ENCODE data around the gene FRY. TPM values are rescaled to one million over a fixed set of nuclear protein-coding genes. Genes with fewer than 3 reads are reported as not detected.
"Not testable (repeated sequence)": the region's sequence is repeated elsewhere in the genome, so short reads cannot be mapped to it uniquely, and the experiment has no call there.

FRY gene
- total RNA-seq, 1 donor from 2014 or later = 83.6 TPM

DNA sequence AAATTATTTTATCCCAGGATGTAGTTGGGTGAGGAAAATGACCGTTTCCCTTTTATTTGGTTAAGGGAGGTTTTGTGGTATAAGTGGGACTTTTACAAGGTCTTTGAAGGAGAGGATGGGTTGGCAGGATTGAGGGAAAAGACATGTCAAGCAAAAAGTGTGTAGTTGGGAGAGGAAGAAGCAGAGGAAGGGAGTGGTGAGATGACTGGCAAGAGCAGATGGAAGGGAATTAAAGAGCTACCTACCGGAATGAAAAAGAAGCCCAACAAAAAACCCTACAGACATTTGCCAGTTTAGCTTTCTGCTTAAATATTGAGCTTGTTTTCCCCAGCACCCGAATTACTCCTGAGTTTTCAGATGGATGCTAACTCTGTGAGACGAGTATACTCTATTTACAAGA, 19.6 kb downstream of the FRY start:
- no peaks in the 10 kb centered on the region for H3K9me3 Mint-ChIP-seq (ENCODE audit: unreplicated experiment)
- H3K27ac Mint-ChIP-seq (ENCODE audit: unreplicated experiment) = no peak overlapping the region
- H3K36me3 Mint-ChIP-seq (ENCODE audit: unreplicated experiment) = no peaks in the 10 kb centered on the region
- peaks cover 6% of the 10 kb centered on the region for H3K27me3 Mint-ChIP-seq (ENCODE audit: unreplicated experiment)
- H3K4me1 Mint-ChIP-seq (ENCODE audit: low read depth, unreplicated experiment) = peaks cover 8% of the 10 kb centered on the region
- TF ChIP-seq, protein P1, sequence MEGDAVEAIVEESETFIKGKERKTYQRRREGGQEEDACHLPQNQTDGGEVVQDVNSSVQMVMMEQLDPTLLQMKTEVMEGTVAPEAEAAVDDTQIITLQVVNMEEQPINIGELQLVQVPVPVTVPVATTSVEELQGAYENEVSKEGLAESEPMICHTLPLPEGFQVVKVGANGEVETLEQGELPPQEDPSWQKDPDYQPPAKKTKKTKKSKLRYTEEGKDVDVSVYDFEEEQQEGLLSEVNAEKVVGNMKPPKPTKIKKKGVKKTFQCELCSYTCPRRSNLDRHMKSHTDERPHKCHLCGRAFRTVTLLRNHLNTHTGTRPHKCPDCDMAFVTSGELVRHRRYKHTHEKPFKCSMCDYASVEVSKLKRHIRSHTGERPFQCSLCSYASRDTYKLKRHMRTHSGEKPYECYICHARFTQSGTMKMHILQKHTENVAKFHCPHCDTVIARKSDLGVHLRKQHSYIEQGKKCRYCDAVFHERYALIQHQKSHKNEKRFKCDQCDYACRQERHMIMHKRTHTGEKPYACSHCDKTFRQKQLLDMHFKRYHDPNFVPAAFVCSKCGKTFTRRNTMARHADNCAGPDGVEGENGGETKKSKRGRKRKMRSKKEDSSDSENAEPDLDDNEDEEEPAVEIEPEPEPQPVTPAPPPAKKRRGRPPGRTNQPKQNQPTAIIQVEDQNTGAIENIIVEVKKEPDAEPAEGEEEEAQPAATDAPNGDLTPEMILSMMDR (IDR thresholded peaks at IDR 0.05; ENCODE audit: partially characterized antibody, unreplicated experiment) = no peak
- no peak for DNase-seq
- no peak overlapping the region for H3K4me3 Mint-ChIP-seq (ENCODE audit: unreplicated experiment)

- no peak for DNase-seq
- H3K4me3 Mint-ChIP-seq (ENCODE audit: unreplicated experiment) = no peak overlapping the region
- TF ChIP-seq, protein P1 (IDR thresholded peaks at IDR 0.05; ENCODE audit: partially characterized antibody, unreplicated experiment) = no peak
- peaks cover 11% of the 10 kb centered on the region for H3K4me1 Mint-ChIP-seq (ENCODE audit: low read depth, unreplicated experiment)
- no peak overlapping the region for H3K27ac Mint-ChIP-seq (ENCODE audit: unreplicated experiment)
- H3K9me3 Mint-ChIP-seq (ENCODE audit: unreplicated experiment) = no peaks in the 10 kb centered on the region
- peaks cover 1% of the 10 kb centered on the region for H3K27me3 Mint-ChIP-seq (ENCODE audit: unreplicated experiment)
- H3K36me3 Mint-ChIP-seq (ENCODE audit: unreplicated experiment) = no peaks in the 10 kb centered on the region
Measured at GRCh38 chr13:32056316-32056715, 24.7 kb downstream of the FRY start.

DNA sequence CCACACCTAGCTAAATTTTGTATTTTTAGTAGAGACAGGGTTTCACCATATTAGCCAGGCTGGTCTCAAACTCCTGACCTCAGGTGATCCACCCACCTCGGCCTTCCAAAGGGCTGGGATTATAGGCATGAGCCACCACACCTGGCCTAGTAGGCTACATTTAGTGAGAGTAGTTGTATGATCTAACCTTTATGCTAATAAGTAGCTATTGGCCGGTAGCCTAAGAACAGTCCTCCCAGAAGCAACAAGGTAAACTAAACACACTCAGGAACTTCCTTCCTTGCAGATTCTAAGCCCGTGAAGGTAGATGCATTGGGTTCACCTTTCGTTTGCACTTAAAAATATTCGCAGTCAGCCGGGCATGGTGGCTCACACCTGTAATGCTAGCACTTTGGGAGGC, 25.8 kb downstream of the FRY start:
- H3K27ac Mint-ChIP-seq (ENCODE audit: unreplicated experiment); H3K36me3 Mint-ChIP-seq (ENCODE audit: unreplicated experiment); H3K4me3 Mint-ChIP-seq (ENCODE audit: unreplicated experiment); H3K27me3 Mint-ChIP-seq (ENCODE audit: unreplicated experiment); H3K9me3 Mint-ChIP-seq (ENCODE audit: unreplicated experiment); DNase-seq: not testable (repeated sequence)
- H3K4me1 Mint-ChIP-seq (ENCODE audit: low read depth, unreplicated experiment) = peaks cover 11% of the 10 kb centered on the region

- Mint-ChIP-seq H3K4me1 (ENCODE audit: low read depth, unreplicated experiment) (peaks cover 14% of the 10 kb centered on the region), H3K36me3 (ENCODE audit: unreplicated experiment) (no peaks in the 10 kb centered on the region), H3K9me3 (ENCODE audit: unreplicated experiment) (no peaks in the 10 kb centered on the region), H3K27ac (ENCODE audit: unreplicated experiment) (no peak overlapping the region), H3K4me3 (ENCODE audit: unreplicated experiment) (no peak overlapping the region), H3K27me3 (ENCODE audit: unreplicated experiment) (peaks cover 1% of the 10 kb centered on the region)
- no peak for DNase-seq
- TF ChIP-seq, protein P1 (IDR thresholded peaks at IDR 0.05; ENCODE audit: partially characterized antibody, unreplicated experiment) = no peak
Measured at GRCh38 chr13:32059511-32059984, 28.0 kb downstream of the FRY start.

GRCh38 chr13:32060401-32060878, 28.9 kb downstream of the FRY start:
- Mint-ChIP-seq H3K27ac (ENCODE audit: unreplicated experiment) (no peak overlapping the region), H3K9me3 (ENCODE audit: unreplicated experiment) (no peaks in the 10 kb centered on the region), H3K36me3 (ENCODE audit: unreplicated experiment) (no peaks in the 10 kb centered on the region), H3K4me1 (ENCODE audit: low read depth, unreplicated experiment) (peaks cover 14% of the 10 kb centered on the region), H3K4me3 (ENCODE audit: unreplicated experiment) (no peak overlapping the region), H3K27me3 (ENCODE audit: unreplicated experiment) (peaks cover 1% of the 10 kb centered on the region)
- no peak for DNase-seq
- TF ChIP-seq, protein P1 (IDR thresholded peaks at IDR 0.05; ENCODE audit: partially characterized antibody, unreplicated experiment) = no peak
